HG03442 (cell line): Measurements from ENCODE around the gene PRRX2.

Experiments
- ATAC-seq: cut with Tn5 transposase; IDR thresholded peaks from one replicate; pipeline ENCODE4 v1.9.1; 2021; ENCODE audit warnings: mild to moderate bottlenecking, moderate library complexity; ENCODE audit not compliant: unreplicated experiment

The PRRX2 gene

DNA sequence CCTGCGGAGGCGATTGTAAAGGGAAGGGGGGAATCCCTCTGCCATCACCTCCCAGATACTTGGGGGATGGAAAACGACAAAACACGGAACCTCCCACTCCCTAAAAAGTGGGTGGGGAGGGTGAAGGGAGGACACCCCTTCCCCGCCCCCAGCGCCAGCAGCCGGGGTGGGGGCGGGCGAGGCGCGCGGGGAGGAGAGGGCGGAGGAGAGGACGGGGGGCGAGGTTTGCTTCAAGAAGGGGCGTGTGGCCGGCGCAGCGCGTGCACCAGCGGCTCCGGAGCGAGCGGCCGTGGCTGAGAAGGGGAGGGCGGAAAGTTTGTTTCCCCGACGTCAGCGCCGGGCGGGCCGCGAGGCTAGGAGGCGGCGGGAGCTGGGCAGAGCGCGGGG is at the start of gene PRRX2:
Gene PRRX2 (plus strand): TSS at position 259 of the 387 bp plus-strand sequence. CDS start 221 bp downstream, outside the sequence.
- no peak for ATAC-seq

DNA sequence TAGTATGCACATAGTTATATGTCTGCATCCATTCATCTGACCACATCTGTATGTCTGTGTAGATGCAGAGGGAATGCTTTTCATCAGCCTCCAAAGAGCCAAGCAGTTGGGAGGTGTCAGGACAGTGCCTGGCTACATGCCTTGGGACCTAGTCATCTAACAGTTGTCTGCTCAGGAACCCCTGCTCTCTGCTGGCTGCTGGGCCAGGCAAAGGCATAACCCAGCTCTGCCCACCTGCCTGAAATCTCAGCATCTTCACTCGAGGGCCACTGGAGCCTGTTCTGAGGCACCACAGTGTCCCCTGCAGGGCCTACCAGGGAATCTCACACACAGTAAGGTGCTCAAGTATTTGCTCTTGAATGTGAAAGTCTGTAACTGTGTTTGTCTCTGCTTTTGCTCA is 48.3 kb upstream of the PRRX2 start:
- no peak for ATAC-seq

DNA sequence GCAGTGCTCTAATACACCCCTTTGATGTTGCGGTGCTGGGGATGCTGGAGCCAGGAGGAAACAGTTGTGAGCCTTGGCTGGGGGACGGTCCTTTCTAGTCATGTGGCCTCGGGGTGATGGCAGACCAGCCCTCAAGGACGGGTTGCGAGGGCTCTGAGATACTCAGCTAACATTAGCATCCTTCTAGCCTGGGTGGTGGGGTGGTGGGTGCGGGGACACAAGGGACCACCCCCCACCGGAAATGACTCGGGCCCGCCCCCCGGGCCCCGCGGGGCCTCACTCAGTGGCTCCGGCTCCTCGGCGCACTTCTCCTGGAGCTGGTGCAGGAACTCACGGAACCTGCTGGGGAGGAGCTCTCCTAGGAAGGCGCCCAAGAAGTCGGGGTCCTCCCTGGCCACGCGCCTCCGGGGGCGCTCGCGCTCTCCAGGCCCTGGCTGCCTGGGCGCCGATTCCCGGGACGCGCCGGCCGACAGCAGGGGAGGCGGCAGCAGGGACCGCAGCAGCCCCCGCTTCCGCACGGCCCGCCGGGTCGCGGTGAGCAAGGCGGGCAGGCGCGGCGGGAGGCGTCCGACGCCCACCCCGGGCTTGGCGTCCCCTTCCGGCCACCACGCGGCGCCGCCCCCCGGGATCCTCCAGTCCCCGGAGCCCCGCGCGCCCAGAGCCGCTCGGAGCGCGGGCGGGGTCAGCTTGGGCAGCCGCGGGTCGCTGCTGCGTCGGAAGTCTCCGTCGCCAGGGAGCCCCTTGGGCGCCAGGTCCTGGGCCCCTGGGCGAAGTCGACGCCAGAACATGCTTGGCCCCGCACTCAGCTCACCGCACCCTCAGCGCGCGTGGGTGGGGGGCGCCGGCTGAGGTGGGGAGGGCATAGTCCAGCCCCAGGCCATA is 45.4 kb upstream of the PRRX2 start:
- ATAC-seq = no peak

DNA sequence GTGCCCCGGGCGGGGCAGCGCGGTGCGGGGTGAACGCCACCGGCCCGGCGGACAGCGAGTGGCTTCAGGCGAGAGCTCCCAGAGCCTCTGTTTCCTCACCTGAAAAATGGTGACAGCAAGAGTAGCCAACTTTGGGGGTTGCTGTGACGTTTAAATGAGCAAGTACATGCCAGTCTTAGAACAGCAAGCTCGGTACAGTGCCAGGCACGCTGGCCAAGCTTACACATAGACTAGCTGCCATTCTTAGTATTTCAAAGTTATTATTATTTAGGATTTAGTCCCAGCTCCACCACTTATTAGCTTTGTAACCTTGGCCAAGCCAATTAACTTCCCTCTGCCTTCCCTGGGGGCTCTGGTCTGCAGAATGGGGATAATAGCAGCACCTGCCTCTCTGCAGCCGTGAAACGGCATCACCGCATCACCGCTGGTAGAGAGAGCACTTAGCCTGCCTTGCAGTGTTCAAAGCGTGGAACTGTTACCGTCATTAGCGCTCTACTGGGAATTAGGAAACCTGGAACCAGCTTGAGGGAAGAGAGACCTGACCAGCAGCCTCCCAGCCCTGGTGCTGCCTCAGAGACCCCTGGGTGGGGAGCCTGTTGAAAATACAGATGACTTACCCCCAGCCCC is 44.7 kb upstream of the PRRX2 start, which contains the start of gene C9orf50:
Gene C9orf50 (minus strand): TSS at position 433 of the 627 bp plus-strand sequence. CDS start 527 bp downstream, outside the sequence.
- ATAC-seq = no peak

DNA sequence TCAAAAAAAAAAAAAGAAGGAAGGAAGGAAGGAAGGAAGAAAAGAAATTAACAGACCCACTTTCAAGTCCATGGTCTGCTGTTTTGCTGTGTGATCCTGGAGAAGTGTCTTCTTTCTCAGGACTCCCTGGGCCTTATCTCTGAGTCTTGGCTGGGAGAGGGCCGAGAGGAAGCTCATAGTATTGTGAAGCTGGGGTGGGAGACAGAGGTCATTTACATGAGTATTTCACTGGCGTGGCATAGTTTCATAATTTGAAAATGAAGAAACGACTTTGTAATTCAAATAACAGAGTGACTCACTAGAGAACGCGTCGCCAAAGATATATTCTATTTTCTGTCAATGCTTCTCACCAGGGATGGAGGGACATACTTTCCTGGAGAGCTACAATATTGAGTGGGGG is 42.1 kb upstream of the PRRX2 start:
- ATAC-seq = no peak

DNA sequence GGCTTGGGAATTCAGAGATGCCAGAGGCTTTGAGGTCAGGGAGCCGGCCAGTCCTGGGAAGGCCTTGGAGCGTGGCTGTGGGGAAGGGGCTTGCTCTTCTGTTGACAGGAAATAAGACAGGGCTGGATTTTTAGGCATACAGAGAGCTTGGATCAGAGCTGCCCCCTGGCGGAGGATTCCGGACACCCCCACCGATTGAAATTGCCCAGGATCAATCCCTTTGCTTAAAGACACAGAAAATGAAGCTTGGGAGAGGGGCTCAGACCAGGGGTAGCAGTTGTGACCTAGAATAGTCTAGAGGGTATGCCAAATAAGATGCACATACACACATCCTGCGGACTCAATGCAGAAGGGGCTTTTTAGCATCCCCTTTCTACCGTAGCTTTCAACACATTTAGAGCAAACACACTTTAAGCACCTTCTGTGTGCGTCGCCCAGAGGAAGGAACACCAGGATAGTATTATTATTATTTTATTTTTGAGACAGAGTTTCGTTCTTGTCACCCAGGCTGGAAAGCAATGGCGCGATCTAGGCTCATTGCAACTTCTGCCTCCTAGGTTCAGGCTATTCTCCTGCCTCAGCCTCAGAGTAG is 41.2 kb upstream of the PRRX2 start:
- ATAC-seq = no peak

DNA sequence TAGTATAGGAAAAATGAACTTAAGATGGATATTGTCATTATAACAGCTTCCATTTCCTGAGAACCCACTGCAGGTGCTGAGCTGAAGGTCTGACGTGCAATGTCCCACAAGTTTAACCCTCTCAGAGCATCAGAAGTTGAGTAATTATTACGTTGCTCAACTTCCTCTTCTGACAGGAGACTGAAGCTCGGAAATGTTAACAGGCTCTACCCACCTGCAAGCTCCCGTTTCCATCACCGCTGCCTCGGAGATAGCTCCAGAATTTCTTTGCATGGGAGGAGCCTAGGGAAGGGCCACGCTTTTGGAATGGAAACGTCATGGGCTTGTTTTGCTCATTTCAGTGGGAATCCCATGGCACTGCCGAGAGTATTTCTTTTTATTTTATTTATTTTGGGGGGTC is 40.5 kb upstream of the PRRX2 start:
- ATAC-seq = no peak

DNA sequence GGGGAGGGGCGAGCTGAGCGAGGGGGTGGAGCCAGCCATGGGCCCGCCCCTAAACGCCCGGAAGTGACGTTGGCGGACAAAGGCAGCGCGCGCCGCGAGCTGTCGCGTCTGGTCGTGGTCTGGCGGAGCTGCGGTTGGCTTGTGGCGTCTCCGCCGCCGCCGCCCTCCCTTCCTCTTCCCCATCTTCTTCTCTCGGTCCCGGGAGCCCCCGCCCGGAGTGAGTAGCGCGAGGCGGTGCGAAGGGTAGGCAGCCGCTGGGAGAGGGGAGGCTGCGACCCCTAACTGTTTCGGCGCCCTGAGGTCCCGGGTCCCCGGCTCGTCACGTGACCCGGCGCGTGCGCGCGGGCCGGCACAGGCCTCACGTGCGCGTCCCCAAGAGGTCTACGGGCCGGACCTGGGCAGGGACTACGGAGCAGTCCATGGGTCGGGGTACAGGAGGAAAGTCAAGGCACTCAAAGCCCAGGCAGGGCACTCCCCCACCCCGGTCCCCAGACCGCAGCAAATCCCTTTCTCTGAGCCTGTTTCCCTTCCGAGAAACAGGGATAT is 39.3 kb upstream of the PRRX2 start, which contains the start of gene NTMT1:
Gene NTMT1 (plus strand): TSS at position 85 of the 546 bp plus-strand sequence. CDS start 6,541 bp downstream, outside the sequence.
- ATAC-seq = peak; percentile 74

DNA sequence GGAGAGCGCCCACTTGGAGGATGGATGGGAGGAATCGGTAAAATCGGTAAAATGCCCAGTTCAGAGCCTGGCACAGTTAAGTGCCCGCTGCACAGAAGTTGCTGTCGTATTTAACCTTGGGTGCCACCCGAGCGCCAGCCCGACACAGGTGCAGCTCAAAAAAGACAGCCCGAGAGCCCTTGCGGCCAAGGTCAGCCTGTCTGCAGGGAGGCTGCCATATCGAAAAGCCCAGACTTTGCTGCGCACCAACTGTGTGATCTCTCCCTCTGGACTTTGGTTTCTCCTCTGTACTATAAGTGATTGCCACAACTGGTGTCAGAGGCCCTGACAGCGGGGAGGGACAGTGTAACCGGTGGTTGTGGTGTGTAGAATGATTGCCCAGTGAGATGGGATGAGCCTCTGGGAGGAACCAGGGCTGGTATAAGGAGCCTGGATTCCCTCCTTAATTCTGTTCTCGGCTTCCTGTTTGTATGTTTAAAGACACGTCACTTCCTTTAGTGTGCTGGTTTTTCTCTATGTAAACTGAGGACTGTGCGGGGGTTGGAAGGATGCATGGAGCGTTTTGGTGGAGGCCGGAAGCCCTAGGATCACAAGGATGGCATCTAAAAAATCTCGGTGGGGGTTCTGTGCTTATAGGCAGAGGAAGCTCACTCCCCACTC is 38.7 kb upstream of the PRRX2 start:
- ATAC-seq = peak; percentile 17

DNA sequence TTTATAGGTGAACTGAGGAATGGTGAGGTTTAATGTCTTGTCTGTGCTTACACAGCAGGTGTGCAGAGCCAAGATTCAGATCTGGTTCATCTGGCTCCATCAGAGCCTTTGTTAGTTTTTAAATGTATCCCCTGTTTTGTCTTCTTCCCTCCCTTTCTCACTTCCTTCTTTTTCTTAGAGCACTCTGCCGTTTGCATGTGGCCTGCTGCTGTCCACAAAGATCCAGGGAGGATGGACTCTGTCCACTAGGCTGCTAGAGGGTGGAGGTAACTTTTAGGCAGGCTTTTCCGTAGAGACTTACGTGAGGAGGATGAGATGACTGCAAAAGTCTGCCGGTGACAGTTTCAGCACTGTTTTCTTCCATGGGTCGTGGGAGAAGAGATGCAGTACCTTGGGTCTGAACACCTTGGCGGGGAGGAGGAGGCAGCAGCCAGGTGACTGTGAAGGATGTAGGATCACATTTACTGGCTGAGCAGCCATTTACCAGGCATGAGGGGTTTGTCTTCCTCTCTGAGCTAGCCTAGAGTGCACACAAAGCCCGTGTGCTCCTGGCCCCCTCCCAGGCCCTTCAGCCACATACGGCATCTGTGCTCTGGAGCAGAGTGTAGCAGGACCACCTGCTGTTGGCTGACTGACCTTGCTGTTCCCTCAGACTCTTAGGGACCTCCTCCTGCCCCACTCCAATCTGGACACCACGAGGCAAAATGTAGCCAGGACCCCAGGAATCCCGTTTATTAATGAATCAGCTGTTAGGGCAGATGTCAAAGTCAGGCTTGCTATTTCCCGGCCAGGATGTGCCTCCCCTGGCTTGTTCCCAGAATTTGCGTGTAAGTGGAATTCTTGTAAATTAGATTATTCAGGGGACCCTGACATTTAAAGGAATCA is 37.6 kb upstream of the PRRX2 start:
- ATAC-seq = no peak

DNA sequence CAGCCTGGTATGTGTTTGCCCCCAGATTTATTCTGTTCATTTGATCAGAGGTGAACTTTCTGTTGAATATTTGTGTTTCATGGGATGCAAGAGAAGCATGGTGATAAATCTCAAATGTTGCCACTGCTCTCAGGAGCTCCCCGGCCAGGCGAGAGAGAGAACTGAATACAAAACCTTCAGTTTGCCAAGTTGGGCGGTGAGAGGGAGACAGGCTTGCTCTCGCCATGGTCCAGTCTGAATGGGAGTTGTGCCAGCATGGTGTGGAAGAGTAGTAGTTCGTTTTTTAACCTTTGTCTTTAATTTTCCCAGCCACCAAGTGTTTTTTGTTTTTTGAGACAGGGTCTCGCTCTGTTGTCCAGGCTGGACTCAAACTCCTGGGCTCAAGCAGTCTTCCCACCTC is 36.7 kb upstream of the PRRX2 start:
- no peak for ATAC-seq

DNA sequence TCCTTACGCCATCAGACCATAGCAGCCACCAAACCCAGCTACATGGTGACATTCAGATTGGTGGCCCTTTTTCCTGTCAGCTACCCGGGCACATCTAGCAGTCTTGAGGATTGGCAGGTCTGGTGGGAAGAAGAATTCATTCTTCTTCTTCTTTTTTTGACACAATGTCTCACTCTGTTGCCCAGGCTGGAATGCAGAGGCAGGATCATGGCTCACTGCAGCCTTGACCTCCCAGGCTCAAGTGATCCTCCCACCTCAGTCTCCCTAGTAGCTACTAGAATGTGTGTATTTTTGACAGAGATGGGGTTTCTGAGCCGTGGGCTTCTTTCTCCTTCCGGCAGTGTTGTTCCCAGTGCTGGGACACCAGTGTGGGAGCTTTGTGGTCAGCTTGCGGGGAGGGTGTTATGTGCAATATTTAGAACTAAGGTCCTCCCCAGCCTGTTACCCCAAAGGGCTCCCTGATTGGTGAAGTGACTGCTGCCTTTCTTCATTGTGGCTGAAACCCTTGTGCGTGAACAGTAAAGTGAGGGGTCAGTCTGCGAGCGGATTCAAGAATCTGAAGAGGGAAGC is 36.1 kb upstream of the PRRX2 start:
- ATAC-seq = no peak

DNA sequence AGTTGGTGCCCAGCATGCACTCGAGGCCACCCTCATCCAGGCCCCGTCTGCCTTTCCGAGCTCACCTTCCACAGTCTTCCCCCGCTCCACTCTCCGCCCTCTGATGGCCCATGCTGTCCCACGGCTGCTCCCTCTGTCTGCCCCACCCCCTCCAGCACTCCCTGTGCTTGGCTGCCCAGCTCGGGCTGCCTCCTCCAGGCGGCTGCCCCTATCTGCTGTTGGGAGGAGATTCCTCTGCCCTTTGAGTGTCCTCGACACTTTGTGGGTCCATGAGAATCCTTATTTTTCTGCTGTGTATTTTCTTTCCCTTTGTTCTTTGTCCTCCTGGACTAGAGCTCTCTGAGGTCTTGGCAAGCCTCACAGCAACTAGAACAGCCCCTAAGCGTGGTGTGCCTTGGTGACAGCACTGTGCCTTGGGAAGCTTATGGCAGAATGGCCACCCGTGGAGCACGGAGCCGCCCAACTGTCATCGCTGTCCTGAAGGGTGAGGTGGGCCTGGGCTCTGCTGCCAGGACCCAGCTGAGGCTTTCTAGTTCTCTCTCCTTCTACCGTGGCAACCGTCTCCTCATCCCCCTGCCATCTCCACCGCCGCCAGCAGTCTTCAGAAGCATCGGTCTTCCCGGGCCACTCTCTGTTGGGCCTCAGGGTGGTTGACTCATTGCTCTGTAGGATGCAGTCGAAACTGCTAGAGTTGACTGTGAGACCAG is 34.3 kb upstream of the PRRX2 start:
- ATAC-seq = no peak

DNA sequence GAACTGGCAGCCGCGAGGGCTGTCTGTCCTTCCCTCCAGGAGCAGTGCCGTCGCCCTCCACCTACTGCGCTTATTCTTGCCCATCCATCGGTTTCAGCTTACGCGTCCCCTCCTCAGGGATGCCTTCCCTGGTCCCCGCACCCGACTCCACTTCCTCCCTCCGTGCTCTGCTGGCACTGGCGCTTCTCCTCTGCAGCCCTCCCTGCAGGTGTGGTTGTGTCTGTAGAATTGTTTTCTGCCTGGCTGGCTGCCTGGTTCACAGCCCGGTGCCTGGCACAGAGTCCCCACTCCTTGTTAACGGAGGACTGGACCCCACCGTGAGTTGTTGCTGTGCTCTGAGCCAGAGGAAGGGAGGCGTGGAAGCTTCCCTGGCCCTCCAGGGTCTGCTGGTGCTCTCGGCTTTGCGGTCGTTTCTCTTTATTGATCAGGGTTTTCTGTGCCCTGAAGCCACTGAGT is 33.7 kb upstream of the PRRX2 start:
- no peak for ATAC-seq

DNA sequence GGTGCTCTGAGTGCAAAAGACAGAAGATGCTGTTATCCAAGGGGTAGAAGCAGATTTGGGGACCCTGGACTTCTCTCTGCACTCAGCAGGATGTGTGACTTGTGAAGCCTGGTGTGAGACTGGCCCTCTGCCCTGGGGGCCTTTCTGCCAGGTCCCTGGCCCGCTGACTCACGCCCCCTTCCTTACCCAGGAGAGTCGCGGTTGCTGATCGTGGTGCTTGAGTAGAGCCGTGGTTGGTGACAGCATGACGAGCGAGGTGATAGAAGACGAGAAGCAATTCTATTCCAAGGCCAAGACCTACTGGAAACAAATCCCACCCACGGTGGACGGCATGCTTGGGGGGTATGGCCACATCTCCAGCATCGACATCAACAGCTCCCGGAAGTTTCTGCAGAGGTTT is 33.0 kb upstream of the PRRX2 start:
- no peak for ATAC-seq

DNA sequence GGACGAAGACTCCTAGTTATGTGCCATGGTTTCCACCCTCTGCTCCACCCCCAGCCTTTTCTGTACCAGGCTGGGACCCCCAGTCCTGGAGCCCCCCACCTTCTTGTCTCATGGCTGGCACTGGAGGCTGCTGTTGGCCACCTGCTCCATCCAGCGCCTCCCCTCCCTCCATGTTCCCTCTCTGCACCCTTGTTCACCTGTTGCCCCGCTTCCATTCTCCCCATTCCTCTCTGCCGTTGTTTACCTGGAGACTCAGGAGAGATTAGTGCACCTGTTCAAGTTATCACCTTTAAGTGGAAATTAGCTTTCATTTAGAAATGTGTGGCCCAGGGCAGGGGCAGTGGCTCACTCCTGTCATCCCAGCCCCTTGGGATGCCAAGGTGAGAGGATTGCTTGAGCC is 32.2 kb upstream of the PRRX2 start:
- ATAC-seq = no peak

DNA sequence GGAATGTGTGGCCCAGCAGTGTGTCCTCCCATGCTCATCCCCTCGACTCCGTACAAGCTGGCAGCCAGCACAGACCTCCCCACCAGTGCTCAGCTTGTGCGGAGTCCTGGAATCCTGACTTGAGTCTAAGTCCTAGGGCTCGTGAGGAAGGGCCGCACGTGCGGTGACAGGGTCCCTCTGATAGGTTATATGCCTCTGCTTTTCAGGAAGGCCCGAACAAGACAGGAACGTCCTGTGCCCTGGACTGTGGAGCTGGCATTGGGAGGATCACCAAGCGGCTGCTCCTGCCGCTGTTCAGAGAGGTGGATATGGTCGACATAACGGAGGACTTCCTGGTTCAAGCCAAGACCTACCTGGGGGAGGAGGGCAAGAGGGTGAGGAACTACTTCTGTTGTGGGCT is 31.6 kb upstream of the PRRX2 start:
- no peak for ATAC-seq

DNA sequence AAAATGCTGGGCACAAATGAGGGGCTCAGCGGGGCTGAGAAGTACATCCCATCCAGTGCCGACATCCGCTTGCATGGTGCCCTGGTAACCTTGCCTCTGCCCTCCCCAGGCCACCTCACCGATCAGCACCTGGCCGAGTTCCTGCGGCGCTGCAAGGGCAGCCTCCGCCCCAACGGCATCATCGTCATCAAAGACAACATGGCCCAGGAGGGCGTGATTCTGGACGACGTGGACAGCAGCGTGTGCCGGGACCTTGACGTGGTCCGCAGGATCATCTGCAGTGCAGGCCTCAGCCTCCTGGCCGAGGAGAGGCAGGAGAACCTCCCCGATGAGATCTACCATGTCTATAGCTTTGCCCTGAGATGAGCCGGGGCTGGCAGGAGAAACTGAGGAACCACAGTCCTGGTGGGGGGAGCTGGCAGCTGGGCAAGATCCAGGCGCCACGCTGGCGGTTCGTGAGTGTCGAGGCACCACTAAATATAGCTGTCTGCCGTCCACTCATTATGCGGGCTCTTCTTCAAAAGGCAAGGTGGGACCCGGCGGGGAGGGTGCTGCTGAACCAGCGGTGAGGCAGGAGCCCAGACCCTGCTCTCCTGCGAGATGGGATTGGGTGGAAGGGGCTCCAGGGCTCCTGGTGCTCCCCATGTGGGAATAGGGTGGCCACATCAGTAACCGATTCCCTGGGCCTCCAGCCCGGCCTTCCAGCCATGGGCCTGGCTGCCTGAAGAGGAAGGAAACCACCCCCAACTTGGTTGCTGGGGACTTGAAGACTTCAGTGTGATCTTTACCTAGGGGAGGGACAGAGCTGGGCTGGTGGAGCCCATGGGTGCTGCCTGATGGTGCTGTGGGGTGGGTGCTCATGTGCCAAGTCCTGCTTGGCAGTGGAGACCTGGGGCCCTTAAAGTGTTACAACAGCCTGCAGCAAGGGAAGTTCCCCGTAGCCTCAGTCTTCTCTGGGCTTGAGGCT is 30.1 kb upstream of the PRRX2 start:
- ATAC-seq = no peak
